GM12875 (cell line): Measurements from ENCODE around the gene RACK1.

ENCODE experiments used
- H3K4me3 ChIP-seq: one replicate; pipeline ENCODE4 v1.5.1; 2011; ENCODE audit warnings: low read depth, low read length, control low read depth
- CTCF ChIP-seq: IDR thresholded peaks from 2 replicates; pipeline ENCODE4 v1.5.1; 2011; ENCODE audit warnings: low read depth, mild to moderate bottlenecking, control low read depth, inconsistent platforms, low read length, moderate library complexity, borderline replicate concordance; ENCODE audit not compliant: insufficient read depth

RACK1 gene

GRCh38 chr5:181235323-181235688 is 8.4 kb downstream of the RACK1 start:
- H3K4me3 ChIP-seq: no peak overlapping the region
- TF ChIP-seq CTCF: no peak

- TF ChIP-seq CTCF: no peak
- no peak overlapping the region for H3K4me3 ChIP-seq
Measured at GRCh38 chr5:181234455-181235306, 9.0 kb downstream of the RACK1 start.

GRCh38 chr5:181233801-181234454 is 9.8 kb downstream of the RACK1 start:
- no peak overlapping the region for H3K4me3 ChIP-seq
- TF ChIP-seq CTCF: no peak

- no peak overlapping the region for H3K4me3 ChIP-seq
- TF ChIP-seq CTCF: no peak
Measured at GRCh38 chr5:181233088-181233800, 10.5 kb downstream of the RACK1 start.

- no peak for TF ChIP-seq CTCF
Measured at GRCh38 chr5:181232593-181232992, 11.1 kb downstream of the RACK1 start.

GRCh38 chr5:181231432-181231831 is 12.3 kb downstream of the RACK1 start:
- H3K4me3 ChIP-seq: no peak overlapping the region
- no peak for TF ChIP-seq CTCF

More at GRCh38 chr5:181232593-181232992, 11.1 kb downstream of the RACK1 start:
- H3K4me3 ChIP-seq: no peak overlapping the region

- no peak overlapping the region for H3K4me3 ChIP-seq
- TF ChIP-seq CTCF: no peak
Measured at GRCh38 chr5:181230551-181230950, 13.2 kb downstream of the RACK1 start.
